ENCODE data around the gene PPP1R16B. TPM values are rescaled to one million over a fixed set of nuclear protein-coding genes. Genes with fewer than 3 reads are reported as not detected.
A peak's percentile ranks its signal among the peaks of the same experiment; 100 is the strongest.

Gene PPP1R16B
- total RNA-seq, 1 donor from 2014 or later = 6.4 TPM

DNA sequence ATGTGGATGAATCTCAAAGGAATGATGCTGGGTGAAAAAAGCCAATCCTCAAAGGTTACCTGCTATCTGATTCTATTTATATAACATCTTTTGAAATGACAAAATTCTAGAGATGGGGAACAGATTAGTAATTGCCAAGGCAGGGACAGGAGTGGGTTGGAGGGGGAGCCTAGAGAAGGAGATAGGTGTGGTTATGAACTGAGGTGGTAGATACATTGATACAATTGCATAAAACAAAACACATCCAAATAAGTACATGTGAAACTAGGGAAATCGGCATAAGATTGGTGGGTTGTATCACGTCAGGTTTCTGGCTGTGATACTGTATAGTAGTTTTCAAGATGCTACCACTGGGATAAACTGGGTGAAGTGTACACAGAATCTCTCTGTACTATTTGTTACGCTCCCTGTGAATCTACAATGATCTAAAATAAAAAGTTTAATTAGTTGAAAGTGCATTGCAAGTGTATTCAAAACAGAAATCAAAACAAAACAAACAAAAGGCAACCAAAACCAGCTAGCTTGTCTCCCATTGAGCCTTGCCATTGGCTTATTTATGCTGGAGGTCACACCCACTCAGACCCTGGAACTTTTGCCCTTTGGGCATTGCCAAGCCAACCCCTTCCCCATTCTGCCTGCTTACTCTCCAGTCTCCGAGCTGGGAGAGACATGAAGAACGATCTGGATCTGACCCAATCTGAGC is 27.8 kb downstream of the PPP1R16B start:
- Histone ChIP-seq H3K27me3 (no peaks in the 10 kb centered on the region), H3K27ac (no peak overlapping the region), H3K36me3 (no peaks in the 10 kb centered on the region), H3K9me3 (no peaks in the 10 kb centered on the region), H3K4me3 (no peak overlapping the region), H3K4me1 (peaks cover 11% of the 10 kb centered on the region)
- intact Hi-C loops (cut with DNase I) = no loop called here
- DNase-seq (ENCODE audit: extremely low spot score in 2 of 2) = peak in 1 of 2 donors; percentile 22
- TF ChIP-seq POLR2AphosphoS5 (IDR thresholded peaks at IDR 0.05; ENCODE audit: insufficient read depth in 1 of 2, low read depth in 1 of 2) (no peak), POLR2A (IDR thresholded peaks at IDR 0.05) (no peak)
- TF ChIP-seq, protein P1, sequence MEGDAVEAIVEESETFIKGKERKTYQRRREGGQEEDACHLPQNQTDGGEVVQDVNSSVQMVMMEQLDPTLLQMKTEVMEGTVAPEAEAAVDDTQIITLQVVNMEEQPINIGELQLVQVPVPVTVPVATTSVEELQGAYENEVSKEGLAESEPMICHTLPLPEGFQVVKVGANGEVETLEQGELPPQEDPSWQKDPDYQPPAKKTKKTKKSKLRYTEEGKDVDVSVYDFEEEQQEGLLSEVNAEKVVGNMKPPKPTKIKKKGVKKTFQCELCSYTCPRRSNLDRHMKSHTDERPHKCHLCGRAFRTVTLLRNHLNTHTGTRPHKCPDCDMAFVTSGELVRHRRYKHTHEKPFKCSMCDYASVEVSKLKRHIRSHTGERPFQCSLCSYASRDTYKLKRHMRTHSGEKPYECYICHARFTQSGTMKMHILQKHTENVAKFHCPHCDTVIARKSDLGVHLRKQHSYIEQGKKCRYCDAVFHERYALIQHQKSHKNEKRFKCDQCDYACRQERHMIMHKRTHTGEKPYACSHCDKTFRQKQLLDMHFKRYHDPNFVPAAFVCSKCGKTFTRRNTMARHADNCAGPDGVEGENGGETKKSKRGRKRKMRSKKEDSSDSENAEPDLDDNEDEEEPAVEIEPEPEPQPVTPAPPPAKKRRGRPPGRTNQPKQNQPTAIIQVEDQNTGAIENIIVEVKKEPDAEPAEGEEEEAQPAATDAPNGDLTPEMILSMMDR (IDR thresholded peaks at IDR 0.05) = no peak

GRCh38 chr20:38833857-38834164 is 28.3 kb downstream of the PPP1R16B start:
- Histone ChIP-seq H3K9me3 (no peaks in the 10 kb centered on the region), H3K4me3 (no peak overlapping the region), H3K4me1 (peaks cover 11% of the 10 kb centered on the region), H3K36me3 (no peaks in the 10 kb centered on the region), H3K27ac (no peak overlapping the region), H3K27me3 (no peaks in the 10 kb centered on the region)
- DNase-seq (ENCODE audit: extremely low spot score in 2 of 2) = peak in 1 of 2 donors; percentile 52
- TF ChIP-seq, protein P1 (IDR thresholded peaks at IDR 0.05) = no peak
- TF ChIP-seq POLR2AphosphoS5 (IDR thresholded peaks at IDR 0.05; ENCODE audit: insufficient read depth in 1 of 2, low read depth in 1 of 2) (no peak), POLR2A (IDR thresholded peaks at IDR 0.05) (no peak)
- intact Hi-C loops (cut with DNase I) = no loop called here

DNA sequence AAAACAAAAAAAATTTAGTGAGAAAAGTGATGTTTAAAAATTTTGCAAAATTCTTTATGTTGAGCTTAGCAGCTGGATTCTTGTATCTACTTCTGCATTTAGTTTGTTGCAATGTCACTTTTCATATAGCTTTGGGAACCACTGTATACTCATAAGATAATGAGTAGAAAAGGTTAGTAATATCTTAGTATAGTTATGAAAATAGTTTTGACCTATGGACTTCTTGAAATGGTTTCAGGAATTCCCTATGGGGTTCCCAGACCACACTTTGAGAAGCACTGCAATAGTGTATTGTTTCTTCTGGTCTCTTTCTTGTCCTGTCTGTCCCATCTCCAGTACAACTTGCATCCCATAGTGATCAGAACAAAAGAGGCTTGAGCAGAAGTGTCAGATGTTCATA is 29.4 kb downstream of the PPP1R16B start:
- TF ChIP-seq POLR2AphosphoS5 (IDR thresholded peaks at IDR 0.05; ENCODE audit: insufficient read depth in 1 of 2, low read depth in 1 of 2) (no peak), POLR2A (IDR thresholded peaks at IDR 0.05) (no peak)
- TF ChIP-seq, protein P1 (IDR thresholded peaks at IDR 0.05) = no peak

DNA sequence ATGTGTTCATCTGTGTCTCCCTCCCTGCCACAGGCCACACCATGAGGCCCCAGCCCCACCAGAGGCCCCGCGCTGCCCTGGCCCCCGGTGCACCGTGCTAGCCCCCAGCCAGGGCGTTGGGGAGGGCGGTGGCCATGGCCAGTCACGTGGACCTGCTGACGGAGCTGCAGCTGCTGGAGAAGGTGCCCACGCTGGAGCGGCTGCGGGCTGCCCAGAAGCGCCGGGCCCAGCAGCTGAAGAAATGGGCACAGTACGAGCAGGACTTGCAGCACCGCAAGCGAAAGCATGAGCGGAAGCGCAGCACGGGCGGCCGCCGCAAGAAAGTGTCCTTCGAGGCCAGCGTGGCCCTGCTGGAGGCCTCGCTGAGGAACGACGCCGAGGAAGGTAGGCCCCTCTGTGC is 30.3 kb downstream of the PPP1R16B start:
- intact Hi-C loops (cut with DNase I) = no loop called here

More for the DNA sequence above, 29.4 kb downstream of the PPP1R16B start:
- no peak for DNase-seq (ENCODE audit: extremely low spot score in 2 of 2)
- no peaks in the 10 kb centered on the region for H3K36me3 ChIP-seq
- intact Hi-C loops (cut with DNase I) = no loop called here
- H3K27me3 ChIP-seq = no peaks in the 10 kb centered on the region
- H3K9me3 ChIP-seq = no peaks in the 10 kb centered on the region
- peaks cover 2% of the 10 kb centered on the region for H3K4me1 ChIP-seq
- no peak overlapping the region for H3K27ac ChIP-seq
- H3K4me3 ChIP-seq = no peak overlapping the region

GRCh38 chr20:38836991-38837390 is 31.5 kb downstream of the PPP1R16B start:
- Histone ChIP-seq H3K4me1 (no peaks in the 10 kb centered on the region), H3K36me3 (no peaks in the 10 kb centered on the region), H3K27me3 (no peaks in the 10 kb centered on the region), H3K9me3 (no peaks in the 10 kb centered on the region), H3K4me3 (no peak overlapping the region), H3K27ac (no peak overlapping the region)
- DNase-seq (ENCODE audit: extremely low spot score in 2 of 2) = no peak
- TF ChIP-seq POLR2AphosphoS5 (IDR thresholded peaks at IDR 0.05; ENCODE audit: insufficient read depth in 1 of 2, low read depth in 1 of 2) = no peak
- TF ChIP-seq, protein P1 (IDR thresholded peaks at IDR 0.05) = no peak
- intact Hi-C loops (cut with DNase I) = no loop called here

More for the DNA sequence above, 30.3 kb downstream of the PPP1R16B start:
- TF ChIP-seq, protein P1 (IDR thresholded peaks at IDR 0.05) = no peak
- TF ChIP-seq POLR2A (IDR thresholded peaks at IDR 0.05) = no peak
- peak in 1 of 2 donors; percentile 89 for DNase-seq (ENCODE audit: extremely low spot score in 2 of 2)
- Histone ChIP-seq H3K27ac (no peak overlapping the region), H3K9me3 (no peaks in the 10 kb centered on the region), H3K4me3 (no peak overlapping the region), H3K4me1 (no peaks in the 10 kb centered on the region), H3K27me3 (no peaks in the 10 kb centered on the region), H3K36me3 (no peaks in the 10 kb centered on the region)

Measured in vagina (tissue), 2 donors.